ENCODE data around the gene PEX13.

The PEX13 gene

GRCh38 chr2:61057562-61057961, 40.0 kb downstream of the PEX13 start:
- in situ Hi-C loops (cut with MboI; ENCODE audit: low sequenced_read_pairs): no loop called here

DNA sequence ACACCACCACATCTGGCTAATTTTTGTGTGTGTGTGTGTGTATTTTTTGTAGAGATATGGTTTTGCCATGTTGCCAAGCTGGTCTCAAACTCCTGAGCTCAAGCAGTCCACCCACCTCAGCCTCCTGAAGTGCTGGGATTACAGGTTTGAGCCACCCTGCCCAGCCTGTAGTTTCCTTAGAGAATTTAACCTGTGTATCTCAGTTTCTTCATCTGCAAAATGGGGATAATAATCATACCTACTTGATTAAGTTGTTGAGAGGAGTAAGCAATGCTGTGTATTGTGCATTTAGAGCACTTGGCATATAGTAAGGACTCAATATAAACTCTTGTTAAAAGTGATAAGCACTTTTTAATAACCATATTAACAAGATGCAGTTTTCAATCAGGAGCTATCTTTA, 41.9 kb downstream of the PEX13 start:
- in situ Hi-C loops (cut with MboI; ENCODE audit: low sequenced_read_pairs): no loop called here

- in situ Hi-C loops (cut with MboI; ENCODE audit: low sequenced_read_pairs): no loop called here
Measured at GRCh38 chr2:61065714-61066709, 48.5 kb downstream of the PEX13 start, which contains the start of gene SANBR. SANBR (plus strand) TSS chr2:61065871; CDS start chr2:61070351, 4,480 bp downstream.

DNA sequence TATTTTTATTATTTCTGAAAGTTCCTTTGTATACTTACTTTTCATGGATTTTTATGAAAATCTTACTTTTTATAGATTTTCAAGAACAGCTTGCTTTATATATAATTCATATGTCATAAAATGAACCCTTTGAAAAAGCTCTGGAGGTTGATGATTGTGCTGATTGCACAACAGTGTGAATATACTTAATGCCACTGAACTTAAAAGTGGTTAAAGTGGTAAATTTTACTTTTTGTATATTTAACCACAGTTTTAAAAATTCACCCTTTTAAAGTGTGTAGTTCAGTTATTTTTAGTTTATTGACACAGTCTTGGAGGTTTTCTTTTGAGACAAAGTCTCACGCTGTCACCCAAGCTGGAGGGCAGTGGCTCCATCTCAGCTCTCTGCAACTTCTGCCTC, 56.6 kb downstream of the PEX13 start:
- in situ Hi-C loops (cut with MboI; ENCODE audit: low sequenced_read_pairs): no loop called here

- in situ Hi-C loops (cut with MboI; ENCODE audit: low sequenced_read_pairs): no loop called here
Measured at GRCh38 chr2:61085883-61086282, 68.4 kb downstream of the PEX13 start.

GRCh38 chr2:61089797-61090196, 72.3 kb downstream of the PEX13 start:
- in situ Hi-C loops (cut with MboI; ENCODE audit: low sequenced_read_pairs): no loop called here

DNA sequence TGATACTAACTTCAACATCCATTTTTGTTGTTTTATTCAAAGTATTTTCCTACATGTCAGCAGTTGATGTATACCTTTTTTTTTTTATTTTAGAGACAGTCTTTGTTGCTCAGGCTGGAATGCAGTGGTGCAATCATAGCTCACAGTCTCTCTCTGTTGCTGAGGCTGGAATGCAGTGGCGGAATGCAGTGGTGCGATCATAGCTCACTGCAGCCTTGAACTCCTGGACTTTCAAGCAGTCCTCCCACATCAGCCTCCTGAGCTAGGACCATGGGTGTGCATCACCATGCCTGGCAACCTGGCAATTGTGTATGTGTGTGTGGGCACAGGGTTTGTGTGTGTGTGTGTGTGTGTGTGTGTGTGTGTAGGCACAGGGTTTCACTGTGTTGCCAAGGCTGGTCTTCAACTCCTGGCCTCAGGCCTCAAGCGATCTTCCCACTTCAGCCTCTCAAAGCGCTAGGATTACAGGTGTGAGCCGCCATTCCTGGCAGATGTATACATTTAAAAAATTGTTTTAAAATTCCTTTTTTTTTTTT, 72.9 kb downstream of the PEX13 start:
- in situ Hi-C loops (cut with MboI; ENCODE audit: low sequenced_read_pairs): no loop called here

DNA sequence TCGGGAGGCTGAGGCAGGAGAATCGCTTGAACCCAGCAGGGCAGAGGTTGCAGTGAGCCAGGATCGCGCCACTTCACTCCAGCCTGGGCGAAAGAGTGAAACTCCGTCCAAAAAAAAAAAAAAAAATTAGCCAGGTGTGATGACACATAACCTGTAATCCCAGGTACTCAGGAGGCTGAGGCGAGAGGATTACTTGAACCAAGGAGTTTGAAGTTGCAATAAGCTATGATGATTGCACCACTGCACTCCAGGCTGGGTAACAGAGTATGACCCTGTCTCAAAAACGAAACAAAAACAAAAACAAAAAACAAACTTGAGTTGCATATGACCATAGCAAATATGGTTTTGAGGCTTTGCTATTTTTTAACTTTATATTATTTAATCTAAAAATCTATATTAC, 74.0 kb downstream of the PEX13 start:
- in situ Hi-C loops (cut with MboI; ENCODE audit: low sequenced_read_pairs): no loop called here

- in situ Hi-C loops (cut with MboI; ENCODE audit: low sequenced_read_pairs): no loop called here
Measured at GRCh38 chr2:61096438-61096837, 78.9 kb downstream of the PEX13 start.

DNA sequence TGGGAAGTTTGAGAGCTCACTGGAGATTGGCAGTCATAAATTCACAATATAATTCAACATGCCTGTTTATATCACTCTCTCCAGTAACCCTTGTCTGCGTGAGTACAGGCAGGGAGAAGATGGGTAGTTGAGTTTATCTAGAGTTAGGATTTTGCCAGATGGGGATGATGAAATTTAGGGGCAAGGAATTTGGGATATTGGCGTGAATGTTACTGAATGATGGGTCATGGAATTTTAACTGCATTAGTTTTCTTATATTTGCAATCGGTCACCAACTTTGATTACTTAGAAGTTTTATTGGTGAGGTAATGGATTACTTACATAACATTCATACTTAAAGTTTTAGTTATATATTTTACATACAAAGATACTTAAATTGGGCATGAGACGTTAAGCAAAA, 83.3 kb downstream of the PEX13 start:
- in situ Hi-C loops (cut with MboI; ENCODE audit: low sequenced_read_pairs): no loop called here

Data from HL-60/S4 (cell line).